SK-N-SH (cell line): Measurements from ENCODE around the gene PPDPF. TPM values are rescaled to one million over a fixed set of nuclear protein-coding genes. Genes with fewer than 3 reads are reported as not detected.

Experiments used
- CTCF ChIA-PET: fragments of 300-600, 350-600 bp; formaldehyde crosslinking; extraction: SDS; loops from one replicate; lab custom pipeline; 2021; lab: Yijun Ruan, JAX
- POLR2A ChIA-PET: fragments of 350-600 bp; sonication (Branson Sonifier 250); formaldehyde crosslinking; extraction: SDS; loops from one replicate; lab custom pipeline; 2020; ENCODE audit warnings: antibody characterized with exemption, inconsistent platforms; lab: Yijun Ruan, JAX
- DNase-seq: peaks from one replicate; pipeline ENCODE4 v3.0.0; 2012
- H2AFZ ChIP-seq: fragments of 200-600 bp; sonication (generic); 2 replicates; pipeline ENCODE4 v1.8.1; 2016; ENCODE audit warnings: antibody characterized with exemption, mild to moderate bottlenecking, low read depth
- H3F3A ChIP-seq: fragments of 200-600 bp; sonication (generic); replicated peaks from 2 replicates; pipeline ENCODE3; 2016; ENCODE audit warnings: antibody characterized with exemption, mild to moderate bottlenecking; ENCODE audit not compliant: insufficient read depth
- H3K27ac ChIP-seq, 2 experiments: fragments of 200-500 bp in 1 of 2; fragments of 200-600 bp in 1 of 2; sonication (Bioruptor generic) in 1 of 2; sonication (generic), shearing (Covaris generic) in 1 of 2; 2 replicates each; pipeline versions ENCODE4 v1.5.1 to v1.6.1; 2014 to 2016; ENCODE audit warnings: low read depth in 2 of 2, inconsistent platforms in 1 of 2, low read length in 1 of 2, mild to moderate bottlenecking in 1 of 2, mixed read lengths in 1 of 2
- H3K27me3 ChIP-seq: fragments of 200-600 bp; sonication (generic), shearing (Covaris generic); 2 replicates; pipeline ENCODE4 v1.6.1; 2016; ENCODE audit warnings: mixed run types; ENCODE audit not compliant: insufficient read depth
- H3K36me3 ChIP-seq, 2 experiments: fragments of 200-500 bp in 1 of 2; fragments of 200-600 bp in 1 of 2; sonication (Bioruptor generic) in 1 of 2; sonication (generic) in 1 of 2; replicated peaks in 1 of 2; 2 replicates each; pipeline versions ENCODE3 to v1.5.1; 2014 to 2016; ENCODE audit warnings: low read length in 1 of 2, mild to moderate bottlenecking in 1 of 2; ENCODE audit not compliant: insufficient read depth in 2 of 2, control insufficient read depth in 1 of 2
- H3K4me1 ChIP-seq, 2 experiments: fragments of 200-500 bp in 1 of 2; fragments of 200-600 bp in 1 of 2; sonication (Bioruptor generic) in 1 of 2; sonication (generic), shearing (Covaris generic) in 1 of 2; 2 replicates each; pipeline versions ENCODE4 v1.5.1 to v1.6.1; 2014 to 2016; ENCODE audit warnings: low read depth in 1 of 2, low read length in 1 of 2, mixed run types in 1 of 2; ENCODE audit not compliant: insufficient read depth in 2 of 2, control insufficient read depth in 1 of 2
- H3K4me2 ChIP-seq: fragments of 200-600 bp; sonication (generic), shearing (Covaris generic); 2 replicates; pipeline ENCODE4 v1.6.1; 2017; ENCODE audit warnings: mixed run types
- H3K4me3 ChIP-seq, 2 experiments: fragments of 200-500 bp in 1 of 2; fragments of 200-600 bp in 1 of 2; sonication (Bioruptor generic) in 1 of 2; sonication (generic), shearing (Covaris generic) in 1 of 2; 2 replicates each; pipeline versions ENCODE4 v1.5.1 to v1.8.1; 2014 to 2016; ENCODE audit warnings: low read depth in 2 of 2, inconsistent platforms in 1 of 2, low read length in 1 of 2, mild to moderate bottlenecking in 1 of 2, mixed read lengths in 1 of 2, moderate library complexity in 1 of 2
- H3K79me2 ChIP-seq: fragments of 200-600 bp; sonication (generic); 2 replicates; pipeline ENCODE4 v1.8.1; 2017; ENCODE audit warnings: mild to moderate bottlenecking; ENCODE audit not compliant: insufficient read depth
- H3K9ac ChIP-seq: fragments of 200-600 bp; sonication (generic); 2 replicates; pipeline ENCODE4 v1.6.1; 2017; ENCODE audit warnings: mixed run types
- H3K9me2 ChIP-seq: fragments of 200-600 bp; sonication (generic); 2 replicates; pipeline ENCODE4 v1.6.1; 2017; ENCODE audit warnings: mixed run types
- H3K9me3 ChIP-seq: fragments of 200-600 bp; sonication (generic); 2 replicates; pipeline ENCODE4 v1.6.1; 2017; ENCODE audit warnings: mixed run types, mild to moderate bottlenecking, moderate library complexity
- H4K20me1 ChIP-seq: fragments of 200-600 bp; sonication (generic); 2 replicates; pipeline ENCODE4 v1.6.1; 2017; ENCODE audit warnings: mild to moderate bottlenecking, mixed run types; ENCODE audit not compliant: insufficient read depth
- CHD2 ChIP-seq: fragments of 150-350 bp; IDR thresholded peaks from 2 replicates; pipeline ENCODE4 v1.6.1; 2018; ENCODE audit warnings: low read length; ENCODE audit not compliant: partially characterized antibody
- CTCF ChIP-seq: fragments of 200-600 bp; sonication (generic); IDR thresholded peaks from 2 replicates; pipeline ENCODE4 v1.6.1; 2017; ENCODE audit warnings: antibody characterized with exemption, mild to moderate bottlenecking, moderate library complexity
- ELF1 ChIP-seq: IDR thresholded peaks from 2 replicates; pipeline ENCODE4 v1.4.0; 2012
- EP300 ChIP-seq, 2 experiments: IDR thresholded peaks; 2 replicates each; pipeline versions ENCODE4 v1.4.0 to v1.6.1; 2012; ENCODE audit warnings: borderline replicate concordance in 1 of 2, low read depth in 1 of 2, low read length in 1 of 2
- FOXJ3 ChIP-seq: sonication (generic); formaldehyde crosslinking; IDR thresholded peaks from 2 replicates; pipeline ENCODE4 v1.5.1; 2020; ENCODE audit warnings: mild to moderate bottlenecking, missing genetic modification reagents
- GABPA ChIP-seq: IDR thresholded peaks from 2 replicates; pipeline ENCODE4 v1.4.0; 2012; ENCODE audit warnings: low read depth, mild to moderate bottlenecking
- GATA2 ChIP-seq: sonication (generic); formaldehyde crosslinking; IDR thresholded peaks from 2 replicates; pipeline ENCODE4 v1.5.0; 2020; ENCODE audit warnings: mild to moderate bottlenecking, missing genetic modification reagents
- JUND ChIP-seq: IDR thresholded peaks from 2 replicates; pipeline ENCODE4 v1.4.0; 2012
- MEF2A ChIP-seq: IDR thresholded peaks from 2 replicates; pipeline ENCODE4 v1.4.0; 2012; ENCODE audit warnings: low read depth, borderline replicate concordance
- MXI1 ChIP-seq: IDR thresholded peaks from 2 replicates; pipeline ENCODE4 v1.6.1; 2012; ENCODE audit warnings: mild to moderate bottlenecking, low read depth, low read length, improper control_type of control experiment
- NRF1 ChIP-seq: IDR thresholded peaks from 2 replicates; pipeline ENCODE4 v1.6.1; 2012; ENCODE audit warnings: low read depth, mild to moderate bottlenecking, low read length
- RCOR1 ChIP-seq: fragments of 150-350 bp; IDR thresholded peaks from 2 replicates; pipeline ENCODE4 v1.6.1; 2017; ENCODE audit warnings: antibody characterized with exemption, low read length
- SIN3A ChIP-seq: IDR thresholded peaks from 2 replicates; pipeline ENCODE4 v1.6.1; 2012; ENCODE audit warnings: low read depth, mild to moderate bottlenecking, low read length, moderate library complexity, borderline replicate concordance
- TCF12 ChIP-seq: IDR thresholded peaks from 2 replicates; pipeline ENCODE4 v1.4.0; 2012
- TEAD4 ChIP-seq: IDR thresholded peaks from 2 replicates; pipeline ENCODE4 v1.4.0; 2012; ENCODE audit warnings: mild to moderate bottlenecking, borderline replicate concordance; ENCODE audit not compliant: insufficient read depth
- USF1 ChIP-seq: IDR thresholded peaks from 2 replicates; pipeline ENCODE4 v1.4.0; 2012; ENCODE audit warnings: low read depth, borderline replicate concordance
- WGBS: methylation state at CpG from one replicate; pipeline ENCODE4 v1.1.6; 2017; ENCODE audit warnings: low lambda C conversion rate; 5-methylcytosine and 5-hydroxymethylcytosine counted together
- polyA plus RNA-seq, 3 experiments: library from polyadenylated mRNA; depleted of rRNA; stranded (reverse); fragments of >200 nt; gene quantifications; 2 replicates each; pipeline ENCODE4 v1.2.3, GENCODE V29; 2012
- TF ChIP-seq, protein P1 (sequence below): IDR thresholded peaks from 2 replicates; pipeline ENCODE4 v1.6.1; 2012; ENCODE audit warnings: mild to moderate bottlenecking, low read depth, low read length, moderate library complexity
- TF ChIP-seq, protein P2 (sequence below): IDR thresholded peaks from 2 replicates; pipeline ENCODE4; 2012

The PPDPF gene
- polyA plus RNA-seq, 1 of the 3 experiments (the other 2 are of a cell fraction): 71.4 TPM

GRCh38 chr20:63538204-63539091 is 17.9 kb downstream of the PPDPF start:
- H3K4me3 ChIP-seq: peak overlapping the region in 1 of 2 experiments; percentile 29; a peak in 1 of 4 replicates
- TF ChIP-seq ELF1 (no peak), SIN3A (no peak), CTCF (no peak), GABPA (no peak), NRF1 (no peak), CHD2 (no peak), JUND (no peak), RCOR1 (no peak), TCF12 (no peak), EP300 (IDR thresholded peaks at IDR 0.05; ENCODE audit: borderline replicate concordance in 1 of 2, low read depth in 1 of 2, low read length in 1 of 2) (no peak), TEAD4 (no peak), GATA2 (CRISPR knock-in tag) (no peak), MEF2A (no peak), USF1 (no peak), MXI1 (no peak), FOXJ3 (CRISPR knock-in tag) (no peak)
- TF ChIP-seq, protein P1, sequence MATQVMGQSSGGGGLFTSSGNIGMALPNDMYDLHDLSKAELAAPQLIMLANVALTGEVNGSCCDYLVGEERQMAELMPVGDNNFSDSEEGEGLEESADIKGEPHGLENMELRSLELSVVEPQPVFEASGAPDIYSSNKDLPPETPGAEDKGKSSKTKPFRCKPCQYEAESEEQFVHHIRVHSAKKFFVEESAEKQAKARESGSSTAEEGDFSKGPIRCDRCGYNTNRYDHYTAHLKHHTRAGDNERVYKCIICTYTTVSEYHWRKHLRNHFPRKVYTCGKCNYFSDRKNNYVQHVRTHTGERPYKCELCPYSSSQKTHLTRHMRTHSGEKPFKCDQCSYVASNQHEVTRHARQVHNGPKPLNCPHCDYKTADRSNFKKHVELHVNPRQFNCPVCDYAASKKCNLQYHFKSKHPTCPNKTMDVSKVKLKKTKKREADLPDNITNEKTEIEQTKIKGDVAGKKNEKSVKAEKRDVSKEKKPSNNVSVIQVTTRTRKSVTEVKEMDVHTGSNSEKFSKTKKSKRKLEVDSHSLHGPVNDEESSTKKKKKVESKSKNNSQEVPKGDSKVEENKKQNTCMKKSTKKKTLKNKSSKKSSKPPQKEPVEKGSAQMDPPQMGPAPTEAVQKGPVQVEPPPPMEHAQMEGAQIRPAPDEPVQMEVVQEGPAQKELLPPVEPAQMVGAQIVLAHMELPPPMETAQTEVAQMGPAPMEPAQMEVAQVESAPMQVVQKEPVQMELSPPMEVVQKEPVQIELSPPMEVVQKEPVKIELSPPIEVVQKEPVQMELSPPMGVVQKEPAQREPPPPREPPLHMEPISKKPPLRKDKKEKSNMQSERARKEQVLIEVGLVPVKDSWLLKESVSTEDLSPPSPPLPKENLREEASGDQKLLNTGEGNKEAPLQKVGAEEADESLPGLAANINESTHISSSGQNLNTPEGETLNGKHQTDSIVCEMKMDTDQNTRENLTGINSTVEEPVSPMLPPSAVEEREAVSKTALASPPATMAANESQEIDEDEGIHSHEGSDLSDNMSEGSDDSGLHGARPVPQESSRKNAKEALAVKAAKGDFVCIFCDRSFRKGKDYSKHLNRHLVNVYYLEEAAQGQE: no peak
- TF ChIP-seq, protein P2, sequence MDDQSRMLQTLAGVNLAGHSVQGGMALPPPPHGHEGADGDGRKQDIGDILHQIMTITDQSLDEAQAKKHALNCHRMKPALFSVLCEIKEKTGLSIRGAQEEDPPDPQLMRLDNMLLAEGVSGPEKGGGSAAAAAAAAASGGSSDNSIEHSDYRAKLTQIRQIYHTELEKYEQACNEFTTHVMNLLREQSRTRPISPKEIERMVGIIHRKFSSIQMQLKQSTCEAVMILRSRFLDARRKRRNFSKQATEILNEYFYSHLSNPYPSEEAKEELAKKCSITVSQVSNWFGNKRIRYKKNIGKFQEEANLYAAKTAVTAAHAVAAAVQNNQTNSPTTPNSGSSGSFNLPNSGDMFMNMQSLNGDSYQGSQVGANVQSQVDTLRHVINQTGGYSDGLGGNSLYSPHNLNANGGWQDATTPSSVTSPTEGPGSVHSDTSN: no peak
- DNase-seq: no peak
- H3F3A ChIP-seq: no peaks in the 10 kb centered on the region
- no peaks in the 10 kb centered on the region for H4K20me1 ChIP-seq
- no peaks in the 10 kb centered on the region for H3K79me2 ChIP-seq
- H3K27me3 ChIP-seq: no peaks in the 10 kb centered on the region
- POLR2A ChIA-PET: interaction anchor here (0.5 to 1.4 kb wide), 4 partner anchors 14 to 326 kb away, joined by 3 to 4 read pairs (median 3); partner anchors contain the start of gene TPD52L2
- H3K36me3 ChIP-seq: no peaks in the 10 kb centered on the region
- H3K9me2 ChIP-seq: no peaks in the 10 kb centered on the region
- no peak overlapping the region for H3K4me2 ChIP-seq
- 61% methylated on average over 13 of the region's 27 CpGs for WGBS
- H2AFZ ChIP-seq: no peak overlapping the region
- H3K9ac ChIP-seq: no peak overlapping the region
- peaks cover 0 to 32% of the 10 kb centered on the region in 2 experiments; a peak in 1 of 4 replicates for H3K4me1 ChIP-seq
- H3K27ac ChIP-seq: no peak overlapping the region; a peak in 1 of 4 replicates
- CTCF ChIA-PET: interaction anchor here (0.7 to 6.3 kb wide), 59 partner anchors 10 to 583 kb away, joined by 3 to 82 read pairs (median 5); partner anchors contain the start of genes GMEB2, PPDPF, PRPF6 and SAMD10
- H3K9me3 ChIP-seq: no peaks in the 10 kb centered on the region
